Right lobe of liver (tissue), 4 donors: Measurements from ENCODE around the gene SDC4.

ENCODE experiments used
- POLR2A ChIP-seq: fragments of 450-650 bp; IDR thresholded peaks from one replicate; pipeline ENCODE4 v1.6.1; 2017; ENCODE audit warnings: antibody characterized with exemption, mild to moderate bottlenecking
- TF ChIP-seq, protein P1 (sequence below), 4 donors: fragments of 200-600 bp in 3 of 4; fragments of 450-650 bp in 1 of 4; IDR thresholded peaks; one replicate each; pipeline versions ENCODE4 v1.5.1 to v1.8.0; 2016 to 2022; ENCODE audit warnings: antibody characterized with exemption in 4 of 4, mild to moderate bottlenecking in 2 of 4
- donor health status: DM: no; HTN: no; CAD: no.
- donor health status: DM: no; HTN: no; CAD: no.
- donor health status: DM: no; HTN: yes; CAD: no.

GRCh38 chr20:45361793-45362192, 13.6 kb upstream of the SDC4 start:
- TF ChIP-seq, protein P1, sequence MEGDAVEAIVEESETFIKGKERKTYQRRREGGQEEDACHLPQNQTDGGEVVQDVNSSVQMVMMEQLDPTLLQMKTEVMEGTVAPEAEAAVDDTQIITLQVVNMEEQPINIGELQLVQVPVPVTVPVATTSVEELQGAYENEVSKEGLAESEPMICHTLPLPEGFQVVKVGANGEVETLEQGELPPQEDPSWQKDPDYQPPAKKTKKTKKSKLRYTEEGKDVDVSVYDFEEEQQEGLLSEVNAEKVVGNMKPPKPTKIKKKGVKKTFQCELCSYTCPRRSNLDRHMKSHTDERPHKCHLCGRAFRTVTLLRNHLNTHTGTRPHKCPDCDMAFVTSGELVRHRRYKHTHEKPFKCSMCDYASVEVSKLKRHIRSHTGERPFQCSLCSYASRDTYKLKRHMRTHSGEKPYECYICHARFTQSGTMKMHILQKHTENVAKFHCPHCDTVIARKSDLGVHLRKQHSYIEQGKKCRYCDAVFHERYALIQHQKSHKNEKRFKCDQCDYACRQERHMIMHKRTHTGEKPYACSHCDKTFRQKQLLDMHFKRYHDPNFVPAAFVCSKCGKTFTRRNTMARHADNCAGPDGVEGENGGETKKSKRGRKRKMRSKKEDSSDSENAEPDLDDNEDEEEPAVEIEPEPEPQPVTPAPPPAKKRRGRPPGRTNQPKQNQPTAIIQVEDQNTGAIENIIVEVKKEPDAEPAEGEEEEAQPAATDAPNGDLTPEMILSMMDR (IDR thresholded peaks at IDR 0.05), result no peak
- TF ChIP-seq POLR2A, result peak; percentile 36
